H1 (cell line): ENCODE data around the gene UBE2D2.
"Not testable (repeated sequence)": the region's sequence is repeated elsewhere in the genome, so short reads cannot be mapped to it uniquely, and the experiment has no call there.

Source experiments
- BACH1 ChIP-seq: IDR thresholded peaks from 2 replicates; pipeline ENCODE4 v1.6.1; 2012; ENCODE audit warnings: low read length, improper control_type of control experiment
- EZH2 ChIP-seq: fragments of 200-600 bp; sonication (generic); IDR thresholded peaks from 2 replicates; pipeline ENCODE4 v1.7.1; 2012; ENCODE audit warnings: low read depth, mild to moderate bottlenecking, moderate library complexity, low read length, inconsistent platforms; ENCODE audit not compliant: severe bottlenecking
- NRF1 ChIP-seq: IDR thresholded peaks from 2 replicates; pipeline ENCODE4 v1.6.1; 2011; ENCODE audit warnings: mild to moderate bottlenecking, low read depth, low read length, improper control_type of control experiment
- POLR2A ChIP-seq, 2 experiments: IDR thresholded peaks; 1 replicate in 1 of 2; 2 replicates in 1 of 2; pipeline ENCODE4 v1.6.1; 2011; ENCODE audit warnings: low read depth in 2 of 2, low read length in 2 of 2, mild to moderate bottlenecking in 2 of 2; ENCODE audit errors: control extremely low read depth in 1 of 2
- TEAD4 ChIP-seq: IDR thresholded peaks from 2 replicates; pipeline ENCODE4 v1.6.1; 2012; ENCODE audit warnings: low read depth, low read length, inconsistent platforms, mixed read lengths
- ZNF274 ChIP-seq: IDR thresholded peaks from 2 replicates; pipeline ENCODE4 v1.7.0; 2012; ENCODE audit warnings: low read length, borderline replicate concordance; ENCODE audit errors: extremely low read depth
- TF ChIP-seq, protein P1 (sequence below), 3 experiments: IDR thresholded peaks; 1 replicate in 2 of 3; 2 replicates in 1 of 3; pipeline versions ENCODE4 v1.5.1 to v1.6.1; 2011; ENCODE audit warnings: low read length in 3 of 3, mild to moderate bottlenecking in 3 of 3, inconsistent platforms in 2 of 3, low read depth in 1 of 3, moderate library complexity in 1 of 3; ENCODE audit not compliant: insufficient read depth in 1 of 3; ENCODE audit errors: control extremely low read depth in 1 of 3

DNA sequence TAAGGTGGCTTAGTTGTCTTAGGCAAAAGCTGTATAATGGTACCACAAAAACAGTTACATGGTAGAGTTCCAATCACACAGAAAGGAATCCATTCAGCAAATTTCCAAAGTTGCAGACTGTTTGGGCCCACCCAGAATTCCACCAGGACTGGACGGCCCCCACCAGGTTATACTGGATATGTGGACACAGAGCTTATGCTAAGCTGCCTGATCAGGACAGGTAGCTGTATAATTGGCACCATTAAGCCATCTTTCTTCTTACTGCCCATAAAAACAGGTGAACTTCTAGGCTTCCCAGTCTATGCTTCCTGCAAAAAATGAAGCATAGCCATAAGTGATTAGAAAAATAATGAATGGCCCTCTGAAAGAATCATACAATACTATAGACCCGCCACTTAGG is 31.1 kb upstream of the UBE2D2 start:
- TF ChIP-seq NRF1; BACH1; ZNF274; POLR2A (IDR thresholded peaks at IDR 0.05; ENCODE audit: control extremely low read depth in 1 of 2, low read depth in 2 of 2, low read length in 2 of 2); TEAD4; EZH2: not testable (repeated sequence)
- TF ChIP-seq, protein P1, sequence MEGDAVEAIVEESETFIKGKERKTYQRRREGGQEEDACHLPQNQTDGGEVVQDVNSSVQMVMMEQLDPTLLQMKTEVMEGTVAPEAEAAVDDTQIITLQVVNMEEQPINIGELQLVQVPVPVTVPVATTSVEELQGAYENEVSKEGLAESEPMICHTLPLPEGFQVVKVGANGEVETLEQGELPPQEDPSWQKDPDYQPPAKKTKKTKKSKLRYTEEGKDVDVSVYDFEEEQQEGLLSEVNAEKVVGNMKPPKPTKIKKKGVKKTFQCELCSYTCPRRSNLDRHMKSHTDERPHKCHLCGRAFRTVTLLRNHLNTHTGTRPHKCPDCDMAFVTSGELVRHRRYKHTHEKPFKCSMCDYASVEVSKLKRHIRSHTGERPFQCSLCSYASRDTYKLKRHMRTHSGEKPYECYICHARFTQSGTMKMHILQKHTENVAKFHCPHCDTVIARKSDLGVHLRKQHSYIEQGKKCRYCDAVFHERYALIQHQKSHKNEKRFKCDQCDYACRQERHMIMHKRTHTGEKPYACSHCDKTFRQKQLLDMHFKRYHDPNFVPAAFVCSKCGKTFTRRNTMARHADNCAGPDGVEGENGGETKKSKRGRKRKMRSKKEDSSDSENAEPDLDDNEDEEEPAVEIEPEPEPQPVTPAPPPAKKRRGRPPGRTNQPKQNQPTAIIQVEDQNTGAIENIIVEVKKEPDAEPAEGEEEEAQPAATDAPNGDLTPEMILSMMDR (IDR thresholded peaks at IDR 0.05; ENCODE audit: control extremely low read depth in 1 of 3, insufficient read depth in 1 of 3, low read depth in 1 of 3, low read length in 3 of 3): not testable (repeated sequence)
